Body of pancreas (tissue), 4 donors: ENCODE measurements around the gene SMPD2.

Experiments used
- CTCF ChIP-seq, 7 experiments: fragments of 450-650 bp in 4 of 7; fragments of 200-600 bp in 3 of 7; sonication (generic) in 3 of 7; IDR thresholded peaks; one replicate each; pipeline ENCODE4 v1.5.1; 2016 to 2019; ENCODE audit warnings: antibody characterized with exemption in 7 of 7
- POLR2A ChIP-seq, 3 donors: fragments of 450-650 bp; IDR thresholded peaks; one replicate each; pipeline ENCODE4 v1.6.1; 2016; ENCODE audit warnings: antibody characterized with exemption in 3 of 3, mild to moderate bottlenecking in 2 of 3

- peak in 4 of 7 experiments; percentile 3 to 47 (median 26) for TF ChIP-seq CTCF (IDR thresholded peaks at IDR 0.05)
- TF ChIP-seq POLR2A (IDR thresholded peaks at IDR 0.05) = peak; percentile 41 to 66 (median 62)
Measured at GRCh38 chr6:109440331-109441068, at the start of gene SMPD2, which contains the start of gene PPIL6.
